Measurements from ENCODE around the gene CFAP43. TPM values are rescaled to one million over a fixed set of nuclear protein-coding genes. Genes with fewer than 3 reads are reported as not detected.

Gene CFAP43
- total RNA-seq, 2 donors from 2014 or later, result 0.12 TPM; not detected in 1

- H3K9me3 ChIP-seq, result no peaks in the 10 kb centered on the region
- no peak overlapping the region for H3K27ac ChIP-seq
- H3K27me3 ChIP-seq, result no peaks in the 10 kb centered on the region
- no peak for DNase-seq (ENCODE audit: low spot score)
- no peak overlapping the region for H3K4me3 ChIP-seq
- TF ChIP-seq, protein P1, sequence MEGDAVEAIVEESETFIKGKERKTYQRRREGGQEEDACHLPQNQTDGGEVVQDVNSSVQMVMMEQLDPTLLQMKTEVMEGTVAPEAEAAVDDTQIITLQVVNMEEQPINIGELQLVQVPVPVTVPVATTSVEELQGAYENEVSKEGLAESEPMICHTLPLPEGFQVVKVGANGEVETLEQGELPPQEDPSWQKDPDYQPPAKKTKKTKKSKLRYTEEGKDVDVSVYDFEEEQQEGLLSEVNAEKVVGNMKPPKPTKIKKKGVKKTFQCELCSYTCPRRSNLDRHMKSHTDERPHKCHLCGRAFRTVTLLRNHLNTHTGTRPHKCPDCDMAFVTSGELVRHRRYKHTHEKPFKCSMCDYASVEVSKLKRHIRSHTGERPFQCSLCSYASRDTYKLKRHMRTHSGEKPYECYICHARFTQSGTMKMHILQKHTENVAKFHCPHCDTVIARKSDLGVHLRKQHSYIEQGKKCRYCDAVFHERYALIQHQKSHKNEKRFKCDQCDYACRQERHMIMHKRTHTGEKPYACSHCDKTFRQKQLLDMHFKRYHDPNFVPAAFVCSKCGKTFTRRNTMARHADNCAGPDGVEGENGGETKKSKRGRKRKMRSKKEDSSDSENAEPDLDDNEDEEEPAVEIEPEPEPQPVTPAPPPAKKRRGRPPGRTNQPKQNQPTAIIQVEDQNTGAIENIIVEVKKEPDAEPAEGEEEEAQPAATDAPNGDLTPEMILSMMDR (IDR thresholded peaks at IDR 0.05), result no peak
- no peaks in the 10 kb centered on the region for H3K36me3 ChIP-seq
- H3K4me1 ChIP-seq, result no peaks in the 10 kb centered on the region
Measured at GRCh38 chr10:104139221-104139620, 92.9 kb downstream of the CFAP43 start.

DNA sequence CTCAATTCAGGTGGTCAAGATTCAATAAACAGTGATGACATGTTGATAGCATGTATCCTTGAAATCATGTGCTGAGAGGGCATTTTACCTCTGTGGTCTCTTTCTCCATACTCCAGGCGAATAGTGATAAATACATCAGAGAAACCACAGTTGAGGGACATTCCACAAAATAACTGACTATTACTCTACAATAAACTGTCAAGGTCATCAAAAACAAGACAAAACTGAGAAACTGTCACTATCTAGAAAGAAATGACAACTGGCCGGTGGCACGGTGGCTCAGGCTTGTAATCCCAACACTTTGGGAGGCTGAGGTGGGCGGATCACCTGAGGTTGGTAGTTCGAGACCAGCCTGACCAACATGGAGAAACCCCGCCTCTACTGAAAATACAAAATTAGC is 94.0 kb downstream of the CFAP43 start:
- no peaks in the 10 kb centered on the region for H3K4me1 ChIP-seq
- no peak for DNase-seq (ENCODE audit: low spot score)
- H3K27ac ChIP-seq, result no peak overlapping the region
- H3K4me3 ChIP-seq, result no peak overlapping the region
- no peaks in the 10 kb centered on the region for H3K36me3 ChIP-seq
- TF ChIP-seq, protein P1 (IDR thresholded peaks at IDR 0.05), result no peak
- no peaks in the 10 kb centered on the region for H3K9me3 ChIP-seq
- no peaks in the 10 kb centered on the region for H3K27me3 ChIP-seq

GRCh38 chr10:104130041-104130440 is 102.1 kb downstream of the CFAP43 start:
- H3K27me3 ChIP-seq, result no peaks in the 10 kb centered on the region
- H3K27ac ChIP-seq, result no peak overlapping the region
- H3K4me1 ChIP-seq, result no peaks in the 10 kb centered on the region
- no peak for DNase-seq (ENCODE audit: low spot score)
- H3K4me3 ChIP-seq, result no peak overlapping the region
- H3K9me3 ChIP-seq, result no peaks in the 10 kb centered on the region
- TF ChIP-seq, protein P1 (IDR thresholded peaks at IDR 0.05), result no peak
- no peaks in the 10 kb centered on the region for H3K36me3 ChIP-seq

DNA sequence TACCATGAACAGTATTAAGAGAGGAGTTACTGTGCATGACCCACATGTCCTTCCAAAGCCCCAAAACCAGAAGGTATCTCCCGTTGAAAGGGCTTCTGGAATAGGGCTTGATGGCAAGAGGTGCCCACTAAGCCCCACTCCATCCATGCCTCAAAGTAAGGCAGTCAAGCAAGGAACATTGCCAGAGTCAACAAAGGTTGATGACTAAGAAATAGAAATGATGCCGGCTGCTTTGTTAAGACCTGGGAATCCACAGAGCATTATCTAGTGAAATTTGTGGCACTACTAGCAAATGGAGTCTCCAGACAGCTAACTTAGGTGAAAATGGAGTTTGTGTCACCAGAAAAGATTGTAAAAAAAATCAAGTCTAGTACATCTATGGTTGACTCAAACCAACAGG is 104.0 kb downstream of the CFAP43 start:
- Histone ChIP-seq H3K4me1 (peaks cover 0 to 1% of the 10 kb centered on the region in 2 donors), H3K4me3 (no peak overlapping the region), H3K27ac (no peak overlapping the region), H3K36me3 (no peaks in the 10 kb centered on the region), H3K9me3 (no peaks in the 10 kb centered on the region), H3K27me3 (no peaks in the 10 kb centered on the region)
- TF ChIP-seq, protein P1 (IDR thresholded peaks at IDR 0.05), result no peak
- DNase-seq (ENCODE audit: low spot score), result no peak

- Histone ChIP-seq H3K4me1 (peaks cover 0 to 5% of the 10 kb centered on the region in 2 donors), H3K27ac (no peak overlapping the region)
- no peak for DNase-seq (ENCODE audit: low spot score)
Measured at GRCh38 chr10:104127411-104127810, 104.8 kb downstream of the CFAP43 start.

DNA sequence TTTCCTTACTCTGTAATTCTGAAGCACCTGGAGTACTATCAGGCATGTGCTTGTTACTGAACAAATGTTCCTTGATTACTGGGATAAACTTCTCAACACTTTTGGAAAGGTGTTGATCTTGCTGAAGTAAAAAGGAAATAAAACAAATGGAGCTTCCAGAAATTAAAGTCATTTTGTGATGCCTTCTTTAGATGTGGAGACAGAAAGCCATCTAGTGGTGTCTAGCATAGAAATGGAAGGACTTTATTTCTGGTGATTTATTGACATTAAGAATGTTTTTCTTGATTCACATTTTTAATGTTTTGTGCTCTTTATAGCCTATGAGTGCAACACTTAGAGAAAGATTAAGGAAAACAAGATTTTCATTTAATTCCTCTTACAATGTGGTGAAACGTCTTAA is 108.8 kb downstream of the CFAP43 start:
- H3K27me3 ChIP-seq, result no peaks in the 10 kb centered on the region
- no peak for DNase-seq (ENCODE audit: low spot score)
- H3K27ac ChIP-seq, result no peak overlapping the region
- no peaks in the 10 kb centered on the region for H3K9me3 ChIP-seq
- peaks cover 0 to 11% of the 10 kb centered on the region in 2 donors for H3K4me1 ChIP-seq
- no peaks in the 10 kb centered on the region for H3K36me3 ChIP-seq
- TF ChIP-seq, protein P1 (IDR thresholded peaks at IDR 0.05), result peak in 1 of 2 donors; percentile 37
- no peak overlapping the region for H3K4me3 ChIP-seq

More at GRCh38 chr10:104127411-104127810, 104.8 kb downstream of the CFAP43 start:
- H3K9me3 ChIP-seq, result no peaks in the 10 kb centered on the region
- no peaks in the 10 kb centered on the region for H3K27me3 ChIP-seq
- TF ChIP-seq, protein P1 (IDR thresholded peaks at IDR 0.05), result peak in 1 of 2 donors; percentile 14
- H3K4me3 ChIP-seq, result no peak overlapping the region
- no peaks in the 10 kb centered on the region for H3K36me3 ChIP-seq
